HepG2 (cell line): ENCODE measurements around the gene ATP6V0A1. TPM values are rescaled to one million over a fixed set of nuclear protein-coding genes. Genes with fewer than 3 reads are reported as not detected.
A peak's percentile ranks its signal among the peaks of the same experiment; 100 is the strongest.

Experiments used
- CEBPB ChIP-seq: IDR thresholded peaks from 2 replicates; pipeline ENCODE4 v1.6.1; 2011; ENCODE audit warnings: low read depth, low read length, improper control_type of control experiment, borderline replicate concordance
- EHMT2 ChIP-seq: fragments of 200-600 bp; sonication (generic); IDR thresholded peaks from 2 replicates; pipeline ENCODE4 v1.7.0; 2017; ENCODE audit warnings: antibody characterized with exemption, low read depth, low read length, borderline replicate concordance
- HOXA5 ChIP-seq: sonication (generic); formaldehyde crosslinking; IDR thresholded peaks from 2 replicates; pipeline ENCODE4 v1.4.0; 2020; ENCODE audit warnings: missing genetic modification reagents
- JARID2 ChIP-seq: sonication (generic); formaldehyde crosslinking; IDR thresholded peaks from 2 replicates; pipeline ENCODE4 v1.8.1; 2023; ENCODE audit warnings: missing genetic modification reagents, inconsistent platforms; ENCODE audit not compliant: insufficient replicate concordance
- MAZ ChIP-seq, 2 experiments: sonication (generic) in 1 of 2; formaldehyde crosslinking in 1 of 2; IDR thresholded peaks; 2 replicates each; pipeline versions ENCODE4 v1.5.0 to v1.6.1; 2012 to 2020; ENCODE audit warnings: low read depth in 2 of 2, mild to moderate bottlenecking in 2 of 2, borderline replicate concordance in 1 of 2, improper control_type of control experiment in 1 of 2, low read length in 1 of 2, missing genetic modification reagents in 1 of 2, moderate library complexity in 1 of 2
- MYPOP ChIP-seq: sonication (generic); formaldehyde crosslinking; IDR thresholded peaks from 2 replicates; pipeline ENCODE4 v1.8.1; 2023; ENCODE audit warnings: mild to moderate bottlenecking, moderate library complexity, missing genetic modification reagents
- RFX5 ChIP-seq: IDR thresholded peaks from 2 replicates; pipeline ENCODE4 v1.6.1; 2011; ENCODE audit warnings: low read depth, low read length, improper control_type of control experiment
- RFXANK ChIP-seq: IDR thresholded peaks from 2 replicates; pipeline ENCODE4 v1.6.1; 2016
- SAP130 ChIP-seq: IDR thresholded peaks from 2 replicates; pipeline ENCODE4 v1.6.1; 2016; ENCODE audit warnings: low read depth
- ZNF235 ChIP-seq: sonication (generic); formaldehyde crosslinking; IDR thresholded peaks from 2 replicates; pipeline ENCODE4 v1.8.1; 2023; ENCODE audit warnings: mild to moderate bottlenecking, missing genetic modification reagents, borderline replicate concordance
- ZNF34 ChIP-seq: sonication (generic); formaldehyde crosslinking; IDR thresholded peaks from 2 replicates; pipeline ENCODE4 v1.4.0; 2020; ENCODE audit warnings: mild to moderate bottlenecking, missing genetic modification reagents, borderline replicate concordance
- ZNF547 ChIP-seq: sonication (generic); formaldehyde crosslinking; IDR thresholded peaks from 2 replicates; pipeline ENCODE4 v1.5.1; 2020; ENCODE audit warnings: mild to moderate bottlenecking, missing genetic modification reagents
- polyA plus RNA-seq, 8 experiments: library from polyadenylated mRNA; depleted of rRNA in 3 of 8; stranded (reverse) in 7 of 8; unstranded in 1 of 8; fragments of >200 nt; fragmentation: Illumina TruSeq in 4 of 8; extraction: Trizol in 4 of 8; gene quantifications; 2 replicates each; pipeline versions ENCODE4 v1.2.1 to v1.2.3, GENCODE V29; 2011 to 2016; ENCODE audit warnings: low read depth in 4 of 8, missing spikeins in 1 of 8, mixed read lengths in 1 of 8; ENCODE audit not compliant: insufficient read depth in 1 of 8
- total RNA-seq, 5 experiments: library from RNA; depleted of rRNA; stranded (reverse); fragments of >200 nt; fragmentation: Illumina TruSeq; extraction: Trizol; gene quantifications; 2 replicates each; pipeline ENCODE4 v1.2.3, GENCODE V29; 2016; ENCODE audit warnings: low read depth in 1 of 5
- TF ChIP-seq, protein P1 (sequence below): sonication (generic); formaldehyde crosslinking; IDR thresholded peaks from 2 replicates; pipeline ENCODE4 v1.4.0; 2020; ENCODE audit warnings: missing genetic modification reagents
- TF ChIP-seq, protein P2 (sequence below): sonication (generic); formaldehyde crosslinking; conservative IDR thresholded peaks from 2 replicates; pipeline ENCODE4 v1.4.0; 2020; ENCODE audit warnings: missing genetic modification reagents
- TF ChIP-seq, protein P3 (sequence below), 2 experiments: IDR thresholded peaks; 2 replicates each; pipeline ENCODE4 v1.6.1; 2011 to 2012; ENCODE audit warnings: low read length in 2 of 2, borderline replicate concordance in 1 of 2, low read depth in 1 of 2, mild to moderate bottlenecking in 1 of 2, moderate library complexity in 1 of 2

ATP6V0A1 gene
- total and polyA plus RNA-seq, 2 of the 13 experiments (the other 11 are each of a cell fraction or from before 2014, with no cell fraction given): 27.9 to 54.1 TPM

GRCh38 chr17:42459801-42460281 is 1.2 kb downstream of the ATP6V0A1 start (continued):
- TF ChIP-seq ZNF34 (CRISPR knock-in tag): peak; percentile 54; the same call in 1 of the 2 replicates
- no peak for TF ChIP-seq CEBPB
- TF ChIP-seq MYPOP (CRISPR knock-in tag): peak; percentile 6; the same call in 1 of the 2 replicates
- peak; percentile 66; the same call in 1 of the 2 replicates for TF ChIP-seq SAP130 (CRISPR knock-in tag)
- TF ChIP-seq, protein P1, sequence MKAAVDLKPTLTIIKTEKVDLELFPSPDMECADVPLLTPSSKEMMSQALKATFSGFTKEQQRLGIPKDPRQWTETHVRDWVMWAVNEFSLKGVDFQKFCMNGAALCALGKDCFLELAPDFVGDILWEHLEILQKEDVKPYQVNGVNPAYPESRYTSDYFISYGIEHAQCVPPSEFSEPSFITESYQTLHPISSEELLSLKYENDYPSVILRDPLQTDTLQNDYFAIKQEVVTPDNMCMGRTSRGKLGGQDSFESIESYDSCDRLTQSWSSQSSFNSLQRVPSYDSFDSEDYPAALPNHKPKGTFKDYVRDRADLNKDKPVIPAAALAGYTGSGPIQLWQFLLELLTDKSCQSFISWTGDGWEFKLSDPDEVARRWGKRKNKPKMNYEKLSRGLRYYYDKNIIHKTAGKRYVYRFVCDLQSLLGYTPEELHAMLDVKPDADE (CRISPR knock-in tag): no peak
- TF ChIP-seq, protein P2, sequence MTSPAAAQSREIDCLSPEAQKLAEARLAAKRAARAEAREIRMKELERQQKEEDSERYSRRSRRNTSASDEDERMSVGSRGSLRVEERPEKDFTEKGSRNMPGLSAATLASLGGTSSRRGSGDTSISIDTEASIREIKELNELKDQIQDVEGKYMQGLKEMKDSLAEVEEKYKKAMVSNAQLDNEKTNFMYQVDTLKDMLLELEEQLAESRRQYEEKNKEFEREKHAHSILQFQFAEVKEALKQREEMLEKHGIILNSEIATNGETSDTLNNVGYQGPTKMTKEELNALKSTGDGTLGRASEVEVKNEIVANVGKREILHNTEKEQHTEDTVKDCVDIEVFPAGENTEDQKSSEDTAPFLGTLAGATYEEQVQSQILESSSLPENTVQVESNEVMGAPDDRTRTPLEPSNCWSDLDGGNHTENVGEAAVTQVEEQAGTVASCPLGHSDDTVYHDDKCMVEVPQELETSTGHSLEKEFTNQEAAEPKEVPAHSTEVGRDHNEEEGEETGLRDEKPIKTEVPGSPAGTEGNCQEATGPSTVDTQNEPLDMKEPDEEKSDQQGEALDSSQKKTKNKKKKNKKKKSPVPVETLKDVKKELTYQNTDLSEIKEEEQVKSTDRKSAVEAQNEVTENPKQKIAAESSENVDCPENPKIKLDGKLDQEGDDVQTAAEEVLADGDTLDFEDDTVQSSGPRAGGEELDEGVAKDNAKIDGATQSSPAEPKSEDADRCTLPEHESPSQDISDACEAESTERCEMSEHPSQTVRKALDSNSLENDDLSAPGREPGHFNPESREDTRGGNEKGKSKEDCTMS: 0 out of 2 replicates have a peak, but pooled peaks have one; percentile 11
- TF ChIP-seq HOXA5 (CRISPR knock-in tag): no peak
- no peak for TF ChIP-seq ZNF235 (CRISPR knock-in tag)
- TF ChIP-seq EHMT2: 0 out of 2 replicates have a peak, but pooled peaks have one; percentile 32
- TF ChIP-seq ZNF547 (CRISPR knock-in tag): no peak
- peak; percentile 24 for TF ChIP-seq JARID2
- TF ChIP-seq RFX5: peak; percentile 70; the same call in 1 of the 2 replicates
- TF ChIP-seq, protein P3, sequence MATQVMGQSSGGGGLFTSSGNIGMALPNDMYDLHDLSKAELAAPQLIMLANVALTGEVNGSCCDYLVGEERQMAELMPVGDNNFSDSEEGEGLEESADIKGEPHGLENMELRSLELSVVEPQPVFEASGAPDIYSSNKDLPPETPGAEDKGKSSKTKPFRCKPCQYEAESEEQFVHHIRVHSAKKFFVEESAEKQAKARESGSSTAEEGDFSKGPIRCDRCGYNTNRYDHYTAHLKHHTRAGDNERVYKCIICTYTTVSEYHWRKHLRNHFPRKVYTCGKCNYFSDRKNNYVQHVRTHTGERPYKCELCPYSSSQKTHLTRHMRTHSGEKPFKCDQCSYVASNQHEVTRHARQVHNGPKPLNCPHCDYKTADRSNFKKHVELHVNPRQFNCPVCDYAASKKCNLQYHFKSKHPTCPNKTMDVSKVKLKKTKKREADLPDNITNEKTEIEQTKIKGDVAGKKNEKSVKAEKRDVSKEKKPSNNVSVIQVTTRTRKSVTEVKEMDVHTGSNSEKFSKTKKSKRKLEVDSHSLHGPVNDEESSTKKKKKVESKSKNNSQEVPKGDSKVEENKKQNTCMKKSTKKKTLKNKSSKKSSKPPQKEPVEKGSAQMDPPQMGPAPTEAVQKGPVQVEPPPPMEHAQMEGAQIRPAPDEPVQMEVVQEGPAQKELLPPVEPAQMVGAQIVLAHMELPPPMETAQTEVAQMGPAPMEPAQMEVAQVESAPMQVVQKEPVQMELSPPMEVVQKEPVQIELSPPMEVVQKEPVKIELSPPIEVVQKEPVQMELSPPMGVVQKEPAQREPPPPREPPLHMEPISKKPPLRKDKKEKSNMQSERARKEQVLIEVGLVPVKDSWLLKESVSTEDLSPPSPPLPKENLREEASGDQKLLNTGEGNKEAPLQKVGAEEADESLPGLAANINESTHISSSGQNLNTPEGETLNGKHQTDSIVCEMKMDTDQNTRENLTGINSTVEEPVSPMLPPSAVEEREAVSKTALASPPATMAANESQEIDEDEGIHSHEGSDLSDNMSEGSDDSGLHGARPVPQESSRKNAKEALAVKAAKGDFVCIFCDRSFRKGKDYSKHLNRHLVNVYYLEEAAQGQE (IDR thresholded peaks at IDR 0.05; ENCODE audit: borderline replicate concordance in 1 of 2, low read depth in 1 of 2, low read length in 2 of 2): peak; percentile 35 to 92
- TF ChIP-seq RFXANK (CRISPR knock-in tag): 0 out of 2 replicates have a peak, but pooled peaks have one; percentile 4
- TF ChIP-seq MAZ (IDR thresholded peaks at IDR 0.05; ENCODE audit: borderline replicate concordance, low read depth, low read length): no peak
- TF ChIP-seq MAZ (CRISPR knock-in tag; IDR thresholded peaks at IDR 0.05; ENCODE audit: low read depth): no peak
